ENCODE measurements around the gene LYPLAL1. TPM values are rescaled to one million over a fixed set of nuclear protein-coding genes. Genes with fewer than 3 reads are reported as not detected.

LYPLAL1 gene
- total and polyA plus RNA-seq, 10 donors: 13.6 to 42.5 (median 28.8) TPM

GRCh38 chr1:219235903-219236481, 62.3 kb downstream of the LYPLAL1 start:
- intact Hi-C loops (cut with DNase I; ENCODE audit: low total_unique reads): no loop called here
- 85 to 90% (median 87%) methylated on average over 2 of the region's 2 CpGs for WGBS, 5 donors
- DNase-seq: no peak
- Histone ChIP-seq H3K4me1 (no peaks in the 10 kb centered on the region), H3K36me3 (no peaks in the 10 kb centered on the region), H3K27ac (no peak overlapping the region), H3K9me3 (no peaks in the 10 kb centered on the region), H3K4me3 (no peak overlapping the region), H3K27me3 (replicated peaks in 1 of 7) (no peaks in the 10 kb centered on the region)
- TF ChIP-seq CTCF (IDR thresholded peaks at IDR 0.05 in 8 of 11, conservative IDR thresholded peaks at IDR 0.05 in 3 of 11) (no peak), POLR2A (IDR thresholded peaks at IDR 0.05) (no peak), POLR2AphosphoS5 (IDR thresholded peaks at IDR 0.05) (no peak)

GRCh38 chr1:219236933-219237610, 63.4 kb downstream of the LYPLAL1 start:
- no peak overlapping the region for H3K4me3 ChIP-seq
- no peaks in the 10 kb centered on the region for H3K36me3 ChIP-seq
- WGBS, 5 donors: 92 to 98% (median 94%) methylated on average over 5 of the region's 5 CpGs
- no peak overlapping the region for H3K27ac ChIP-seq
- no peak for DNase-seq
- intact Hi-C loops (cut with DNase I; ENCODE audit: low total_unique reads): no loop called here
- no peaks in the 10 kb centered on the region for H3K9me3 ChIP-seq
- TF ChIP-seq CTCF (IDR thresholded peaks at IDR 0.05 in 8 of 11, conservative IDR thresholded peaks at IDR 0.05 in 3 of 11) (no peak), POLR2AphosphoS5 (IDR thresholded peaks at IDR 0.05) (no peak), POLR2A (IDR thresholded peaks at IDR 0.05) (no peak)
- no peaks in the 10 kb centered on the region for H3K4me1 ChIP-seq
- no peaks in the 10 kb centered on the region for H3K27me3 ChIP-seq (replicated peaks in 1 of 7)

GRCh38 chr1:219239518-219239917, 65.8 kb downstream of the LYPLAL1 start:
- Histone ChIP-seq H3K36me3 (no peaks in the 10 kb centered on the region), H3K4me3 (no peak overlapping the region), H3K4me1 (no peaks in the 10 kb centered on the region), H3K27ac (no peak overlapping the region), H3K27me3 (replicated peaks in 1 of 7) (no peaks in the 10 kb centered on the region), H3K9me3 (no peaks in the 10 kb centered on the region)
- WGBS, 5 donors: 95 to 99% (median 97%) methylated on average over 2 of the region's 2 CpGs
- intact Hi-C loops (cut with DNase I; ENCODE audit: low total_unique reads): no loop called here
- no peak for DNase-seq
- TF ChIP-seq CTCF (IDR thresholded peaks at IDR 0.05 in 8 of 11, conservative IDR thresholded peaks at IDR 0.05 in 3 of 11) (no peak), POLR2AphosphoS5 (IDR thresholded peaks at IDR 0.05) (no peak), POLR2A (IDR thresholded peaks at IDR 0.05) (no peak)

- H3K36me3 ChIP-seq: no peaks in the 10 kb centered on the region
- DNase-seq: no peak
- H3K4me1 ChIP-seq: no peaks in the 10 kb centered on the region
- intact Hi-C loops (cut with DNase I; ENCODE audit: low total_unique reads): no loop called here
- H3K27ac ChIP-seq: no peak overlapping the region
- H3K27me3 ChIP-seq (replicated peaks in 1 of 7): no peaks in the 10 kb centered on the region
- no peak overlapping the region for H3K4me3 ChIP-seq
- TF ChIP-seq CTCF (IDR thresholded peaks at IDR 0.05 in 8 of 11, conservative IDR thresholded peaks at IDR 0.05 in 3 of 11) (no peak), POLR2A (IDR thresholded peaks at IDR 0.05) (no peak), POLR2AphosphoS5 (IDR thresholded peaks at IDR 0.05) (no peak)
- no peaks in the 10 kb centered on the region for H3K9me3 ChIP-seq
Measured at GRCh38 chr1:219244864-219245263, 71.2 kb downstream of the LYPLAL1 start.
